ENCODE results near the gene UBTD2. TPM values are rescaled to one million over a fixed set of nuclear protein-coding genes. Genes with fewer than 3 reads are reported as not detected.

UBTD2 gene
- total and polyA plus RNA-seq, 2 experiments from 2014 or later: 17.9 to 46.3 TPM

DNA sequence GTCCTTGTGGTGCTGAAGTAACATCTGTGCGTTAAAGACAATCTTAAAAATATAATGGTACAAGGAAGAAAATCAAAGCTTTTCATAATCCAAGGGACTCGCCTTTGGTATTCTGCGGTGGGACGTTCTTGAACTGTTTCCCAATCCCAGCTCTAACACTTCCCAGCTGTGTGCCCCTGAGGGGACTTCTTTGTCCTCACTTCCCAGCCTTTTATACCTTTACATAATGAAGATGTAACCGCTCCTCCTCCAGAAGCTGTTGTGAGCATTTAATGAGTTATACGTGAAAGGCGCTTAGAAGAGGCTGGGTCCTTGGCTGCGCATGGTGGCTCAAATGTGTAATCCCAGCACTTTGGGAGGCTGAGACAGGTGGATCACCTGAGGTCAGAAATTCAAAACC lies 112.4 kb downstream of the UBTD2 start:
- Histone ChIP-seq H4K20me1 (replicated peaks; ENCODE audit: insufficient read depth) (peaks cover 3% of the 10 kb centered on the region), H3K4me3 (no peak overlapping the region), H3K4me1 (ENCODE audit: insufficient read depth) (peaks cover 12% of the 10 kb centered on the region), H3K27me3 (ENCODE audit: insufficient read depth) (no peaks in the 10 kb centered on the region), H2AFZ (no peak overlapping the region), H3F3A (replicated peaks; ENCODE audit: low read depth) (peaks cover 4% of the 10 kb centered on the region; the same call in 1 of the 2 replicates), H3K79me2 (replicated peaks; ENCODE audit: insufficient read depth) (peaks cover 10% of the 10 kb centered on the region), H3K4me2 (no peak overlapping the region), H3K9me2 (ENCODE audit: insufficient read depth) (no peaks in the 10 kb centered on the region), H3K36me3 (ENCODE audit: insufficient read depth) (no peaks in the 10 kb centered on the region), H3K27ac (ENCODE audit: low read depth) (no peak overlapping the region)
- no peak for DNase-seq (ENCODE audit: low spot score)
- H3K27ac Mint-ChIP-seq: no peak overlapping the region; the same call in 1 of the 2 replicates
- H3K27me3 Mint-ChIP-seq (ENCODE audit: insufficient read depth, low read depth, poor library complexity): peaks cover 6% of the 10 kb centered on the region
- no peak for ATAC-seq
- H3K4me1 Mint-ChIP-seq: peaks cover 24% of the 10 kb centered on the region
- TF ChIP-seq NANOG (IDR thresholded peaks at IDR 0.05; ENCODE audit: borderline replicate concordance): no peak
- TF ChIP-seq JUNB (IDR thresholded peaks at IDR 0.05; ENCODE audit: unreplicated experiment): no peak
- TF ChIP-seq STAT1 (IDR thresholded peaks at IDR 0.05; ENCODE audit: unreplicated experiment): no peak
- TF ChIP-seq, protein P1, sequence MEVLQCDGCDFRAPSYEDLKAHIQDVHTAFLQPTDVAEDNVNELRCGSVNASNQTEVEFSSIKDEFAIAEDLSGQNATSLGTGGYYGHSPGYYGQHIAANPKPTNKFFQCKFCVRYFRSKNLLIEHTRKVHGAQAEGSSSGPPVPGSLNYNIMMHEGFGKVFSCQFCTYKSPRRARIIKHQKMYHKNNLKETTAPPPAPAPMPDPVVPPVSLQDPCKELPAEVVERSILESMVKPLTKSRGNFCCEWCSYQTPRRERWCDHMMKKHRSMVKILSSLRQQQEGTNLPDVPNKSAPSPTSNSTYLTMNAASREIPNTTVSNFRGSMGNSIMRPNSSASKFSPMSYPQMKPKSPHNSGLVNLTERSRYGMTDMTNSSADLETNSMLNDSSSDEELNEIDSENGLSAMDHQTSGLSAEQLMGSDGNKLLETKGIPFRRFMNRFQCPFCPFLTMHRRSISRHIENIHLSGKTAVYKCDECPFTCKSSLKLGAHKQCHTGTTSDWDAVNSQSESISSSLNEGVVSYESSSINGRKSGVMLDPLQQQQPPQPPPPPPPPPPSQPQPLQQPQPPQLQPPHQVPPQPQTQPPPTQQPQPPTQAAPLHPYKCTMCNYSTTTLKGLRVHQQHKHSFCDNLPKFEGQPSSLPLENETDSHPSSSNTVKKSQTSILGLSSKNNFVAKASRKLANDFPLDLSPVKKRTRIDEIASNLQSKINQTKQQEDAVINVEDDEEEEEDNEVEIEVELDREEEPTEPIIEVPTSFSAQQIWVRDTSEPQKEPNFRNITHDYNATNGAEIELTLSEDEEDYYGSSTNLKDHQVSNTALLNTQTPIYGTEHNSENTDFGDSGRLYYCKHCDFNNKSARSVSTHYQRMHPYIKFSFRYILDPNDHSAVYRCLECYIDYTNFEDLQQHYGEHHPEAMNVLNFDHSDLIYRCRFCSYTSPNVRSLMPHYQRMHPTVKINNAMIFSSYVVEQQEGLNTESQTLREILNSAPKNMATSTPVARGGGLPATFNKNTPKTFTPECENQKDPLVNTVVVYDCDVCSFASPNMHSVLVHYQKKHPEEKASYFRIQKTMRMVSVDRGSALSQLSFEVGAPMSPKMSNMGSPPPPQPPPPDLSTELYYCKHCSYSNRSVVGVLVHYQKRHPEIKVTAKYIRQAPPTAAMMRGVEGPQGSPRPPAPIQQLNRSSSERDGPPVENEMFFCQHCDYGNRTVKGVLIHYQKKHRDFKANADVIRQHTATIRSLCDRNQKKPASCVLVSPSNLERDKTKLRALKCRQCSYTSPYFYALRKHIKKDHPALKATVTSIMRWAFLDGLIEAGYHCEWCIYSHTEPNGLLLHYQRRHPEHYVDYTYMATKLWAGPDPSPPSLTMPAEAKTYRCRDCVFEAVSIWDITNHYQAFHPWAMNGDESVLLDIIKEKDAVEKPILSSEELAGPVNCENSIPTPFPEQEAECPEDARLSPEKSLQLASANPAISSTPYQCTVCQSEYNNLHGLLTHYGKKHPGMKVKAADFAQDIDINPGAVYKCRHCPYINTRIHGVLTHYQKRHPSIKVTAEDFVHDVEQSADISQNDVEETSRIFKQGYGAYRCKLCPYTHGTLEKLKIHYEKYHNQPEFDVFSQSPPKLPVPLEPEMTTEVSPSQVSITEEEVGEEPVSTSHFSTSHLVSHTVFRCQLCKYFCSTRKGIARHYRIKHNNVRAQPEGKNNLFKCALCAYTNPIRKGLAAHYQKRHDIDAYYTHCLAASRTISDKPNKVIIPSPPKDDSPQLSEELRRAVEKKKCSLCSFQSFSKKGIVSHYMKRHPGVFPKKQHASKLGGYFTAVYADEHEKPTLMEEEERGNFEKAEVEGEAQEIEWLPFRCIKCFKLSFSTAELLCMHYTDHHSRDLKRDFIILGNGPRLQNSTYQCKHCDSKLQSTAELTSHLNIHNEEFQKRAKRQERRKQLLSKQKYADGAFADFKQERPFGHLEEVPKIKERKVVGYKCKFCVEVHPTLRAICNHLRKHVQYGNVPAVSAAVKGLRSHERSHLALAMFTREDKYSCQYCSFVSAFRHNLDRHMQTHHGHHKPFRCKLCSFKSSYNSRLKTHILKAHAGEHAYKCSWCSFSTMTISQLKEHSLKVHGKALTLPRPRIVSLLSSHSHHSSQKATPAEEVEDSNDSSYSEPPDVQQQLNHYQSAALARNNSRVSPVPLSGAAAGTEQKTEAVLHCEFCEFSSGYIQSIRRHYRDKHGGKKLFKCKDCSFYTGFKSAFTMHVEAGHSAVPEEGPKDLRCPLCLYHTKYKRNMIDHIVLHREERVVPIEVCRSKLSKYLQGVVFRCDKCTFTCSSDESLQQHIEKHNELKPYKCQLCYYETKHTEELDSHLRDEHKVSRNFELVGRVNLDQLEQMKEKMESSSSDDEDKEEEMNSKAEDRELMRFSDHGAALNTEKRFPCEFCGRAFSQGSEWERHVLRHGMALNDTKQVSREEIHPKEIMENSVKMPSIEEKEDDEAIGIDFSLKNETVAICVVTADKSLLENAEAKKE (CRISPR knock-in tag; IDR thresholded peaks at IDR 0.05): no peak
- no peak for TF ChIP-seq ZNF331 (CRISPR knock-in tag; IDR thresholded peaks at IDR 0.05; ENCODE audit: low read depth)
- TF ChIP-seq ZNF114 (CRISPR knock-in tag; IDR thresholded peaks at IDR 0.05): no peak
- no peak for TF ChIP-seq CREB1 (CRISPR knock-in tag; IDR thresholded peaks at IDR 0.05; ENCODE audit: low read depth)
- TF ChIP-seq POLR2AphosphoS5 (IDR thresholded peaks at IDR 0.05; ENCODE audit: low read depth): no peak
- TF ChIP-seq EZH2phosphoT487 (IDR thresholded peaks at IDR 0.05; ENCODE audit: unreplicated experiment): no peak
- TF ChIP-seq, protein P2, sequence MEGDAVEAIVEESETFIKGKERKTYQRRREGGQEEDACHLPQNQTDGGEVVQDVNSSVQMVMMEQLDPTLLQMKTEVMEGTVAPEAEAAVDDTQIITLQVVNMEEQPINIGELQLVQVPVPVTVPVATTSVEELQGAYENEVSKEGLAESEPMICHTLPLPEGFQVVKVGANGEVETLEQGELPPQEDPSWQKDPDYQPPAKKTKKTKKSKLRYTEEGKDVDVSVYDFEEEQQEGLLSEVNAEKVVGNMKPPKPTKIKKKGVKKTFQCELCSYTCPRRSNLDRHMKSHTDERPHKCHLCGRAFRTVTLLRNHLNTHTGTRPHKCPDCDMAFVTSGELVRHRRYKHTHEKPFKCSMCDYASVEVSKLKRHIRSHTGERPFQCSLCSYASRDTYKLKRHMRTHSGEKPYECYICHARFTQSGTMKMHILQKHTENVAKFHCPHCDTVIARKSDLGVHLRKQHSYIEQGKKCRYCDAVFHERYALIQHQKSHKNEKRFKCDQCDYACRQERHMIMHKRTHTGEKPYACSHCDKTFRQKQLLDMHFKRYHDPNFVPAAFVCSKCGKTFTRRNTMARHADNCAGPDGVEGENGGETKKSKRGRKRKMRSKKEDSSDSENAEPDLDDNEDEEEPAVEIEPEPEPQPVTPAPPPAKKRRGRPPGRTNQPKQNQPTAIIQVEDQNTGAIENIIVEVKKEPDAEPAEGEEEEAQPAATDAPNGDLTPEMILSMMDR (conservative IDR thresholded peaks at IDR 0.05; ENCODE audit: low read depth in 2 of 2): no peak
- H3K9me3 Mint-ChIP-seq: no peaks in the 10 kb centered on the region
- H3K36me3 Mint-ChIP-seq (ENCODE audit: low read depth): no peaks in the 10 kb centered on the region
- H3K4me3 Mint-ChIP-seq: no peak overlapping the region

Data from GM23338 (cell line).